NOMO-1 treated with DMSO at 0.1 percent for 48 hours (cell line): ENCODE data around the gene GLP2R.

ENCODE experiments used
- DNase-seq: peaks from one replicate; lab custom pipeline; 2025; ENCODE audit not compliant: unreplicated experiment; lab: John Stamatoyannopoulos, UW

GLP2R gene

GRCh38 chr17:9811537-9811936 lies 14.2 kb upstream of the GLP2R start:
- DNase-seq, result no peak

GRCh38 chr17:9813166-9813565 lies 12.6 kb upstream of the GLP2R start:
- no peak for DNase-seq

- DNase-seq, result no peak
Measured at GRCh38 chr17:9814337-9814945, 11.3 kb upstream of the GLP2R start.

GRCh38 chr17:9816472-9816871 lies 9.3 kb upstream of the GLP2R start:
- DNase-seq, result no peak

- no peak for DNase-seq
Measured at GRCh38 chr17:9817086-9817485, 8.6 kb upstream of the GLP2R start.

GRCh38 chr17:9818760-9819159 lies 7.0 kb upstream of the GLP2R start:
- no peak for DNase-seq

- DNase-seq, result no peak
Measured at GRCh38 chr17:9820448-9820847, 5.3 kb upstream of the GLP2R start.

- DNase-seq, result no peak
Measured at GRCh38 chr17:9821921-9822320, 3.8 kb upstream of the GLP2R start, which contains the start of gene GSG1L2. GSG1L2 (minus strand) TSS chr17:9822079; CDS start chr17:9822071, 8 bp downstream.

GRCh38 chr17:9824094-9824493 lies 1.6 kb upstream of the GLP2R start:
- no peak for DNase-seq

GRCh38 chr17:9824797-9825338 lies 856 bp upstream of the GLP2R start:
- DNase-seq, result no peak

GRCh38 chr17:9828296-9829295 lies 2.9 kb downstream of the GLP2R start:
- DNase-seq, result no peak

- DNase-seq, result no peak
Measured at GRCh38 chr17:9829343-9829742, 3.6 kb downstream of the GLP2R start.

GRCh38 chr17:9830711-9831110 lies 5.0 kb downstream of the GLP2R start:
- DNase-seq, result no peak

GRCh38 chr17:9833922-9834321 lies 8.2 kb downstream of the GLP2R start:
- no peak for DNase-seq

- no peak for DNase-seq
Measured at GRCh38 chr17:9837551-9838471, 12.1 kb downstream of the GLP2R start.

- no peak for DNase-seq
Measured at GRCh38 chr17:9839433-9839832, 13.7 kb downstream of the GLP2R start.

- no peak for DNase-seq
Measured at GRCh38 chr17:9842057-9842758, 16.5 kb downstream of the GLP2R start.

GRCh38 chr17:9843152-9844010 lies 17.7 kb downstream of the GLP2R start:
- DNase-seq, result no peak

GRCh38 chr17:9844153-9844552 lies 18.4 kb downstream of the GLP2R start:
- no peak for DNase-seq
